OCI-M2 (cell line): ENCODE results near the gene TRIM67.
"Not testable (repeated sequence)": the region's sequence is repeated elsewhere in the genome, so short reads cannot be mapped to it uniquely, and the experiment has no call there.

Source experiments
- DNase-seq: peaks from one replicate; lab custom pipeline; 2025; ENCODE audit not compliant: unreplicated experiment; lab: John Stamatoyannopoulos, UW

The TRIM67 gene

GRCh38 chr1:231157311-231157710, 4.5 kb upstream of the TRIM67 start:
- no peak for DNase-seq

GRCh38 chr1:231158141-231158540, 3.7 kb upstream of the TRIM67 start:
- not testable (repeated sequence) for DNase-seq

- DNase-seq: no peak
Measured at GRCh38 chr1:231159202-231159962, 2.5 kb upstream of the TRIM67 start.

- peak; percentile 89 for DNase-seq
Measured at GRCh38 chr1:231159963-231160761, 1.7 kb upstream of the TRIM67 start.

GRCh38 chr1:231160895-231161666, 777 bp upstream of the TRIM67 start:
- DNase-seq: no peak

GRCh38 chr1:231162297-231162969, 575 bp downstream of the TRIM67 start:
- DNase-seq: no peak

- DNase-seq: no peak
Measured at GRCh38 chr1:231162970-231163829, 1.3 kb downstream of the TRIM67 start.

- DNase-seq: no peak
Measured at GRCh38 chr1:231163830-231164427, 2.1 kb downstream of the TRIM67 start.

GRCh38 chr1:231165371-231165770, 3.5 kb downstream of the TRIM67 start:
- no peak for DNase-seq

GRCh38 chr1:231166398-231166797, 4.5 kb downstream of the TRIM67 start:
- DNase-seq: no peak

- no peak for DNase-seq
Measured at GRCh38 chr1:231170875-231171274, 9.0 kb downstream of the TRIM67 start.

GRCh38 chr1:231171623-231172197, 9.9 kb downstream of the TRIM67 start:
- DNase-seq: no peak

GRCh38 chr1:231172411-231172810, 10.6 kb downstream of the TRIM67 start:
- DNase-seq: no peak

GRCh38 chr1:231176421-231176820, 14.6 kb downstream of the TRIM67 start:
- DNase-seq: no peak

GRCh38 chr1:231177226-231177625, 15.4 kb downstream of the TRIM67 start:
- no peak for DNase-seq

- DNase-seq: no peak
Measured at GRCh38 chr1:231177936-231178335, 16.1 kb downstream of the TRIM67 start.

- DNase-seq: no peak
Measured at GRCh38 chr1:231178970-231179369, 17.1 kb downstream of the TRIM67 start.

GRCh38 chr1:231180034-231180433, 18.2 kb downstream of the TRIM67 start:
- DNase-seq: no peak

- no peak for DNase-seq
Measured at GRCh38 chr1:231181271-231181670, 19.4 kb downstream of the TRIM67 start.
